IMR-90 (cell line): Measurements from ENCODE around the gene MPZL3. TPM values are rescaled to one million over a fixed set of nuclear protein-coding genes. Genes with fewer than 3 reads are reported as not detected.
"Not testable (repeated sequence)": the region's sequence is repeated elsewhere in the genome, so short reads cannot be mapped to it uniquely, and the experiment has no call there.

Experiments
- ATAC-seq: fragments of 200-7000 bp; cut with Tn5 transposase; 2 replicates; pipeline ENCODE4 v1.9.1; 2020; ENCODE audit warnings: low read depth, mild to moderate bottlenecking, moderate library complexity
- BruUV-seq: library from RNA; stranded (reverse); fragments of 400-500 nt; replicated peaks from 2 replicates; lab custom pipeline; 2021; lab: Mats Ljungman, UMichigan
- CTCF ChIA-PET: fragments of 300-600 bp; formaldehyde crosslinking; extraction: SDS; loops from one replicate; lab custom pipeline; 2021; ENCODE audit warnings: antibody characterized with exemption; lab: Yijun Ruan, JAX
- POLR2A ChIA-PET: fragments of 300-600 bp; sonication (Branson Sonifier 250); formaldehyde crosslinking; loops from one replicate; lab custom pipeline; 2022; ENCODE audit warnings: antibody characterized with exemption; ENCODE audit not compliant: unreplicated experiment; lab: Charles Lee
- DNase-seq: peaks from one replicate; pipeline ENCODE4 v3.0.0; 2013
- H2AFZ ChIP-seq: replicated peaks from 2 replicates; pipeline ENCODE3; 2013; ENCODE audit warnings: low read length, mild to moderate bottlenecking; ENCODE audit not compliant: poor library complexity
- H2AK5ac ChIP-seq: 2 replicates; pipeline ENCODE4 v1.6.1; 2013; ENCODE audit warnings: low read depth, low read length, inconsistent platforms
- H2AK9ac ChIP-seq: replicated peaks from 2 replicates; pipeline ENCODE3; 2013; ENCODE audit warnings: mild to moderate bottlenecking, low read depth, low read length, moderate library complexity; ENCODE audit not compliant: poor library complexity
- H2BK120ac ChIP-seq: 2 replicates; pipeline ENCODE4 v1.6.1; 2013; ENCODE audit warnings: low read depth, low read length, inconsistent platforms
- H2BK15ac ChIP-seq: 3 replicates; pipeline ENCODE4 v1.6.1; 2013; ENCODE audit warnings: low read depth, low read length, inconsistent platforms
- H2BK20ac ChIP-seq: 2 replicates; pipeline ENCODE4 v1.6.1; 2013; ENCODE audit warnings: low read depth, mild to moderate bottlenecking, inconsistent platforms, low read length, moderate library complexity
- H2BK5ac ChIP-seq: 2 replicates; pipeline ENCODE4 v1.6.1; 2013; ENCODE audit warnings: mild to moderate bottlenecking, low read depth, low read length, inconsistent platforms; ENCODE audit not compliant: poor library complexity, severe bottlenecking
- H3K14ac ChIP-seq: replicated peaks from 2 replicates; pipeline ENCODE4 v1.6.1; 2013; ENCODE audit warnings: low read depth, low read length, inconsistent platforms
- H3K18ac ChIP-seq: 2 replicates; pipeline ENCODE4 v1.6.1; 2013; ENCODE audit warnings: low read depth, low read length, control low read depth
- H3K23ac ChIP-seq: 2 replicates; pipeline ENCODE4 v1.6.1; 2013; ENCODE audit warnings: low read depth, low read length, inconsistent platforms
- H3K27ac ChIP-seq: 2 replicates; pipeline ENCODE4 v1.5.1; 2013; ENCODE audit warnings: mild to moderate bottlenecking, control low read depth, low read length; ENCODE audit not compliant: insufficient read depth
- H3K27me3 ChIP-seq: 2 replicates; pipeline ENCODE4 v1.6.1; 2013; ENCODE audit warnings: low read length; ENCODE audit not compliant: control insufficient read depth, insufficient read depth
- H3K36me3 ChIP-seq: 2 replicates; pipeline ENCODE4 v1.6.1; 2013; ENCODE audit warnings: low read length, mixed read lengths; ENCODE audit not compliant: control insufficient read depth, insufficient read depth
- H3K4ac ChIP-seq: 2 replicates; pipeline ENCODE4 v1.6.1; 2013; ENCODE audit warnings: low read depth, low read length, inconsistent platforms
- H3K4me1 ChIP-seq: 2 replicates; pipeline ENCODE4 v1.6.1; 2013; ENCODE audit warnings: low read length, mixed read lengths; ENCODE audit not compliant: control insufficient read depth, insufficient read depth
- H3K4me2 ChIP-seq: 2 replicates; pipeline ENCODE4 v1.6.1; 2013; ENCODE audit warnings: low read depth, mild to moderate bottlenecking, control low read depth, low read length, moderate library complexity
- H3K4me3 ChIP-seq: 2 replicates; pipeline ENCODE4 v1.5.1; 2013; ENCODE audit warnings: low read depth, mild to moderate bottlenecking, control low read depth, low read length, moderate library complexity; ENCODE audit not compliant: insufficient read depth
- H3K56ac ChIP-seq: 2 replicates; pipeline ENCODE4 v1.6.1; 2013; ENCODE audit warnings: low read length, inconsistent platforms; ENCODE audit not compliant: insufficient read depth; ENCODE audit errors: extremely low read depth
- H3K79me1 ChIP-seq, 2 experiments: 2 replicates each; pipeline ENCODE4 v1.6.1; 2013; ENCODE audit warnings: low read length in 2 of 2, inconsistent platforms in 1 of 2, low read depth in 1 of 2
- H3K9ac ChIP-seq: 2 replicates; pipeline ENCODE4 v1.6.1; 2013; ENCODE audit warnings: low read depth, low read length, control low read depth
- H3K9me1 ChIP-seq: 2 replicates; pipeline ENCODE4 v1.6.1; 2013; ENCODE audit warnings: low read length, inconsistent platforms; ENCODE audit not compliant: insufficient read depth
- H3K9me3 ChIP-seq: 2 replicates; pipeline ENCODE4 v1.6.1; 2013; ENCODE audit warnings: low read length; ENCODE audit not compliant: control insufficient read depth, insufficient read depth
- H4K20me1 ChIP-seq: 2 replicates; pipeline ENCODE4 v1.6.1; 2013; ENCODE audit warnings: low read length, inconsistent platforms; ENCODE audit not compliant: insufficient read depth
- H4K5ac ChIP-seq: 2 replicates; pipeline ENCODE4 v1.6.1; 2013; ENCODE audit warnings: mild to moderate bottlenecking, low read depth, low read length, control low read depth
- H4K8ac ChIP-seq, 2 experiments: 2 replicates each; pipeline ENCODE4 v1.6.1; 2013; ENCODE audit warnings: low read depth in 2 of 2, low read length in 2 of 2, control low read depth in 1 of 2, inconsistent platforms in 1 of 2
- H4K91ac ChIP-seq: 2 replicates; pipeline ENCODE4 v1.6.1; 2013; ENCODE audit warnings: low read depth, low read length, inconsistent platforms; ENCODE audit not compliant: insufficient read depth
- WGBS, 2 experiments: methylation state at CpG; one replicate each; pipeline versions ENCODE4 v1.1.5 to v1.1.7; 2013; ENCODE audit warnings: missing lambda C conversion rate in 2 of 2; ENCODE audit not compliant: insufficient read length in 1 of 2; ENCODE audit errors: extremely low coverage in 2 of 2; 5-methylcytosine and 5-hydroxymethylcytosine counted together
- dilution Hi-C: fragments of 300-500 bp; cut with HindIII; formaldehyde crosslinking; loops from one replicate; pipeline ENCODE4 v1.14.3; 2018; ENCODE audit warnings: low sequenced_read_pairs; ENCODE audit not compliant: unreplicated experiment
- in situ Hi-C: fragments of 300-500 bp; cut with MboI; formaldehyde crosslinking; loops from 3 replicates; pipeline ENCODE4 v1.14.3; 2019; ENCODE audit warnings: low sequenced_read_pairs, inconsistent platforms, mixed read lengths
- intact Hi-C: fragments of 100-400 bp; cut with micrococcal nuclease; formaldehyde crosslinking; loops from 2 replicates; pipeline ENCODE4 v1.10.0; 2022
- polyA plus RNA-seq, 3 experiments: library from polyadenylated mRNA; depleted of rRNA; stranded (reverse); fragments of >200 nt; gene quantifications; 2 replicates each; pipeline ENCODE4 v1.2.3, GENCODE V29; 2012; ENCODE audit warnings: low replicate concordance in 1 of 3
- total RNA-seq: library from RNA; depleted of rRNA; stranded (reverse); fragments of >200 nt; gene quantifications from 2 replicates; pipeline ENCODE4 v1.2.3, GENCODE V29; 2012

Gene MPZL3
- total and polyA plus RNA-seq, 2 of the 4 experiments (the other 2 are of a cell fraction): 0.15 to 0.36 TPM

DNA sequence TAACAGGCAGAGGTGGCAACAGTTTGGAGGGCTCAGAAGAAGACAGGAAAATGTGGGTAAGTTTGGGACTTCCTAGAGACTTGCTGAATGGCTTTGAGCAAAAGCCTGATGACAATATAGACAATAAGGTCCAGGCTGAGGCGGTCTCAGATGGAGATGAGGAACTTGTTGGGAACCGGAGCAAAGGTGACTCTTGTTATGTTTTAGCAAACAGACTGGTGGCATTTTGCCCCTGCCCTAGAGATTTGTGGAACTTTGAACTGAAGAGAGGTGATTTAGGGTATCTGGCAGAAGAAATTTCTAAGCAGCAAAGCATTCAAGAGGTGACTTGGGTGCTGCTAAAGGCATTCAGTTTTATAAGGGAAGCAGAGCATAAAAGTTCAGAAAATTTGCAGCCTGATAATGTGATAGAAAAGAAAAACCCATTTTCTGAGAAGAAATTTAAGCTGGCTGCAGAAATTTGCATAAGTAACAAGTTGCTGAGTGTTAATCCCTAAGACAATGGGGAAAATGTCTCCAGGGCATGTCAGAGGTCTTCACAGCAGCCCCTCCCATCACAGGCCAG is 61.1 kb downstream of the MPZL3 start:
- H3K36me3 ChIP-seq, H3K27me3 ChIP-seq, H2AK9ac ChIP-seq, H3K4me2 ChIP-seq, H3K79me1 ChIP-seq, H3K14ac ChIP-seq, H3K4ac ChIP-seq, H3K4me3 ChIP-seq, H3K4me1 ChIP-seq, H3K9ac ChIP-seq, H3K18ac ChIP-seq, H2AK5ac ChIP-seq, H4K20me1 ChIP-seq, H3K56ac ChIP-seq, H3K23ac ChIP-seq, H4K91ac ChIP-seq, CTCF ChIA-PET, H3K9me3 ChIP-seq, H3K27ac ChIP-seq, BruUV-seq, ATAC-seq, DNase-seq, POLR2A ChIA-PET, in situ Hi-C loops, H2BK120ac ChIP-seq, H2AFZ ChIP-seq, H4K8ac ChIP-seq, H3K9me1 ChIP-seq, H2BK5ac ChIP-seq, intact Hi-C loops, H4K5ac ChIP-seq, H2BK15ac ChIP-seq, dilution Hi-C loops, H2BK20ac ChIP-seq: not testable (repeated sequence)
- no CpG with 5 or more reads among the region's 2 CpGs for WGBS, 2 experiments
